Measurements from ENCODE around the gene PRKAG2.
"Not testable (repeated sequence)": the region's sequence is repeated elsewhere in the genome, so short reads cannot be mapped to it uniquely, and the experiment has no call there.

PRKAG2 gene

GRCh38 chr7:151796871-151797537 lies 79.9 kb downstream of the PRKAG2 start:
- no peak for DNase-seq

- DNase-seq: no peak
Observed at GRCh38 chr7:151796091-151796870, 80.6 kb downstream of the PRKAG2 start.

- no peak for DNase-seq
Observed at GRCh38 chr7:151795168-151795811, 81.6 kb downstream of the PRKAG2 start.

GRCh38 chr7:151794508-151795167 lies 82.3 kb downstream of the PRKAG2 start:
- no peak for DNase-seq

GRCh38 chr7:151793991-151794507 lies 82.9 kb downstream of the PRKAG2 start:
- no peak for DNase-seq

- no peak for DNase-seq
Observed at GRCh38 chr7:151793531-151793951, 83.4 kb downstream of the PRKAG2 start.

- no peak for DNase-seq
Observed at GRCh38 chr7:151792636-151793035, 84.3 kb downstream of the PRKAG2 start.

- no peak for DNase-seq
Observed at GRCh38 chr7:151792086-151792485, 84.8 kb downstream of the PRKAG2 start.

GRCh38 chr7:151790830-151791620 lies 85.9 kb downstream of the PRKAG2 start:
- DNase-seq: no peak

GRCh38 chr7:151790095-151790829 lies 86.7 kb downstream of the PRKAG2 start:
- no peak for DNase-seq

- no peak for DNase-seq
Observed at GRCh38 chr7:151789380-151789947, 87.5 kb downstream of the PRKAG2 start.

GRCh38 chr7:151787348-151787747 lies 89.6 kb downstream of the PRKAG2 start:
- DNase-seq: no peak

GRCh38 chr7:151786936-151787335 lies 90.0 kb downstream of the PRKAG2 start:
- no peak for DNase-seq

- DNase-seq: no peak
Observed at GRCh38 chr7:151786241-151786640, 90.7 kb downstream of the PRKAG2 start.

GRCh38 chr7:151785681-151785965 lies 91.3 kb downstream of the PRKAG2 start:
- no peak for DNase-seq

- DNase-seq: no peak
Observed at GRCh38 chr7:151784853-151785680, 91.8 kb downstream of the PRKAG2 start.

- DNase-seq: no peak
Observed at GRCh38 chr7:151783958-151784575, 92.8 kb downstream of the PRKAG2 start.

GRCh38 chr7:151782598-151783448 lies 94.1 kb downstream of the PRKAG2 start:
- DNase-seq: no peak

GRCh38 chr7:151782256-151782597 lies 94.7 kb downstream of the PRKAG2 start:
- DNase-seq: not testable (repeated sequence)
